PC-9 (cell line): ENCODE data around the gene UGGT2. TPM values are rescaled to one million over a fixed set of nuclear protein-coding genes. Genes with fewer than 3 reads are reported as not detected.
"Not testable (repeated sequence)": the region's sequence is repeated elsewhere in the genome, so short reads cannot be mapped to it uniquely, and the experiment has no call there.

Source experiments
- BruUV-seq: library from RNA; stranded (reverse); fragments of 400-500 nt; replicated peaks from 2 replicates; lab custom pipeline; 2021; lab: Mats Ljungman, UMichigan
- CTCF ChIA-PET: fragments of 300-600 bp; sonication (Branson Sonifier 250); formaldehyde crosslinking; loops from one replicate; lab custom pipeline; 2022; ENCODE audit warnings: antibody characterized with exemption; lab: Charles Lee
- POLR2A ChIA-PET: fragments of 300-600 bp; sonication (Branson Sonifier 250); formaldehyde crosslinking; loops from one replicate; lab custom pipeline; 2022; ENCODE audit warnings: antibody characterized with exemption; ENCODE audit not compliant: unreplicated experiment; lab: Charles Lee
- DNase-seq, 2 experiments: peaks; one replicate each; pipeline versions ENCODE4 v3.0.0 to v3.0.0-alpha.2; 2015 to 2022; ENCODE audit warnings: mixed read lengths in 1 of 2
- H2AFZ ChIP-seq: fragments of 200-600 bp; sonication (generic); 2 replicates; pipeline ENCODE4 v1.8.1; 2017; ENCODE audit warnings: antibody characterized with exemption
- H3F3A ChIP-seq: fragments of 200-600 bp; sonication (generic); 2 replicates; pipeline ENCODE4 v1.8.1; 2017; ENCODE audit warnings: antibody characterized with exemption, mild to moderate bottlenecking, low read depth; ENCODE audit not compliant: insufficient read depth
- H3K27ac ChIP-seq: fragments of 200-600 bp; sonication (generic); 2 replicates; pipeline ENCODE4 v1.6.1; 2016; ENCODE audit warnings: mixed run types
- H3K27me3 ChIP-seq: fragments of 200-600 bp; sonication (generic); 2 replicates; pipeline ENCODE4 v1.6.1; 2016; ENCODE audit warnings: low read depth, mixed run types; ENCODE audit not compliant: insufficient read depth
- H3K36me3 ChIP-seq: fragments of 200-600 bp; sonication (generic); 2 replicates; pipeline ENCODE4 v1.6.1; 2016; ENCODE audit warnings: low read depth, mixed run types
- H3K4me1 ChIP-seq: fragments of 200-600 bp; sonication (generic); replicated peaks from 2 replicates; pipeline ENCODE4 v1.6.1; 2016; ENCODE audit warnings: mixed run types; ENCODE audit not compliant: insufficient read depth
- H3K4me2 ChIP-seq: fragments of 200-600 bp; sonication (generic); 2 replicates; pipeline ENCODE4 v1.6.1; 2017; ENCODE audit warnings: mixed run types
- H3K4me3 ChIP-seq: fragments of 200-600 bp; sonication (generic); 2 replicates; pipeline ENCODE4 v1.6.1; 2016; ENCODE audit warnings: mixed run types
- H3K79me2 ChIP-seq: fragments of 200-600 bp; sonication (generic); 2 replicates; pipeline ENCODE4 v1.6.1; 2017; ENCODE audit warnings: low read depth, mixed run types
- H3K9me2 ChIP-seq: fragments of 200-600 bp; sonication (generic); 2 replicates; pipeline ENCODE4 v1.8.1; 2017; ENCODE audit warnings: mild to moderate bottlenecking; ENCODE audit not compliant: insufficient read depth
- H3K9me3 ChIP-seq: fragments of 200-600 bp; sonication (generic); 2 replicates; pipeline ENCODE4 v1.8.1; 2016; ENCODE audit warnings: low read depth; ENCODE audit not compliant: insufficient read depth
- H4K20me1 ChIP-seq: fragments of 200-600 bp; sonication (generic); 2 replicates; pipeline ENCODE4 v1.8.1; 2017; ENCODE audit not compliant: insufficient read depth
- CTCF ChIP-seq: fragments of 200-600 bp; sonication (generic); conservative IDR thresholded peaks from 2 replicates; pipeline ENCODE4 v1.6.1; 2017; ENCODE audit warnings: mixed run types, antibody characterized with exemption, mild to moderate bottlenecking, moderate library complexity
- EZH2 ChIP-seq: fragments of 200-600 bp; sonication (generic); IDR thresholded peaks from 2 replicates; pipeline ENCODE4 v1.8.0; 2017; ENCODE audit warnings: antibody characterized with exemption, low read depth
- intact Hi-C: fragments of 100-400 bp; cut with micrococcal nuclease; formaldehyde crosslinking; loops from one replicate; pipeline ENCODE4 v1.10.0; 2022; ENCODE audit not compliant: unreplicated experiment
- total RNA-seq: library from RNA; stranded (reverse); gene quantifications from 2 replicates; pipeline ENCODE4 v1.2.3, GENCODE V29; 2021

UGGT2 gene
- total RNA-seq, 1 experiment from 2014 or later = 27.5 TPM

- CTCF ChIA-PET = no interaction called here
- TF ChIP-seq CTCF (no peak), EZH2 (no peak)
Observed at GRCh38 chr13:95937714-95938320, 115.4 kb downstream of the UGGT2 start.

GRCh38 chr13:95931300-95932025, 121.7 kb downstream of the UGGT2 start:
- H3K4me1 ChIP-seq = no peaks in the 10 kb centered on the region
- ChIA-PET POLR2A (no interaction called here), CTCF (no interaction called here)
- H4K20me1 ChIP-seq = no peaks in the 10 kb centered on the region
- no TSS peak for BruUV-seq
- H3K36me3 ChIP-seq = 0 out of 2 replicates have a peak, but pooled peaks cover 8% of the 10 kb centered on the region
- no peaks in the 10 kb centered on the region for H3F3A ChIP-seq
- H3K27me3 ChIP-seq = no peaks in the 10 kb centered on the region
- no peak overlapping the region for H3K4me2 ChIP-seq
- DNase-seq = no peak
- H3K27ac ChIP-seq = no peak overlapping the region
- H3K9me3 ChIP-seq = no peaks in the 10 kb centered on the region; the same call in 1 of the 2 replicates
- H3K9me2 ChIP-seq = no peaks in the 10 kb centered on the region
- intact Hi-C loops = no loop called here
- H3K79me2 ChIP-seq = no peaks in the 10 kb centered on the region
- no peak overlapping the region for H3K4me3 ChIP-seq
- TF ChIP-seq CTCF (no peak), EZH2 (no peak)
- H2AFZ ChIP-seq = no peak overlapping the region

More at GRCh38 chr13:95937714-95938320, 115.4 kb downstream of the UGGT2 start:
- H3K27me3 ChIP-seq = no peaks in the 10 kb centered on the region
- H3K36me3 ChIP-seq = peaks cover 19% of the 10 kb centered on the region; the same call in 1 of the 2 replicates
- no peaks in the 10 kb centered on the region for H3K9me3 ChIP-seq
- POLR2A ChIA-PET = no interaction called here
- intact Hi-C loops = no loop called here
- no peaks in the 10 kb centered on the region for H3K4me1 ChIP-seq
- BruUV-seq = no TSS peak
- no peak overlapping the region for H3K4me3 ChIP-seq
- no peak overlapping the region for H3K27ac ChIP-seq
- no peaks in the 10 kb centered on the region for H4K20me1 ChIP-seq
- H3F3A ChIP-seq = no peaks in the 10 kb centered on the region
- DNase-seq = no peak
- H3K79me2 ChIP-seq = no peaks in the 10 kb centered on the region
- H2AFZ ChIP-seq = no peak overlapping the region
- no peaks in the 10 kb centered on the region for H3K9me2 ChIP-seq
- no peak overlapping the region for H3K4me2 ChIP-seq

GRCh38 chr13:95929430-95929829, 123.8 kb downstream of the UGGT2 start:
- Histone ChIP-seq H3K36me3 (peaks cover 10% of the 10 kb centered on the region; the same call in 1 of the 2 replicates), H3K9me3 (no peaks in the 10 kb centered on the region; the same call in 1 of the 2 replicates)
- TF ChIP-seq EZH2 (no peak), CTCF (no peak)

GRCh38 chr13:95928367-95928906, 124.8 kb downstream of the UGGT2 start:
- H3K27ac ChIP-seq, H3K9me2 ChIP-seq, H2AFZ ChIP-seq, CTCF ChIA-PET, H3K36me3 ChIP-seq, H3F3A ChIP-seq, H3K27me3 ChIP-seq, BruUV-seq, H3K4me2 ChIP-seq, intact Hi-C loops, H3K9me3 ChIP-seq, POLR2A ChIA-PET, H3K79me2 ChIP-seq, DNase-seq, H4K20me1 ChIP-seq, H3K4me3 ChIP-seq: not testable (repeated sequence)
- peaks cover 10% of the 10 kb centered on the region for H3K4me1 ChIP-seq

More at GRCh38 chr13:95929430-95929829, 123.8 kb downstream of the UGGT2 start:
- ChIA-PET POLR2A (no interaction called here), CTCF (no interaction called here)
- Histone ChIP-seq H3K4me3 (no peak overlapping the region), H4K20me1 (no peaks in the 10 kb centered on the region), H3F3A (no peaks in the 10 kb centered on the region; the same call in 1 of the 2 replicates), H2AFZ (no peak overlapping the region), H3K27me3 (no peaks in the 10 kb centered on the region), H3K27ac (no peak overlapping the region), H3K4me2 (no peak overlapping the region), H3K9me2 (no peaks in the 10 kb centered on the region), H3K4me1 (peaks cover 9% of the 10 kb centered on the region), H3K79me2 (no peaks in the 10 kb centered on the region)
- no TSS peak for BruUV-seq
- intact Hi-C loops = no loop called here
- DNase-seq = no peak
